Hepatocyte (in vitro differentiated cells): ENCODE data around the gene PLD2.

Experiments used
- CTCF ChIP-seq: fragments of 200-600 bp; sonication (generic); IDR thresholded peaks from 2 replicates; pipeline ENCODE4 v1.5.1; 2016; ENCODE audit warnings: antibody characterized with exemption, mild to moderate bottlenecking; ENCODE audit not compliant: poor library complexity
- EZH2 ChIP-seq: fragments of 200-600 bp; sonication (generic); IDR thresholded peaks from 2 replicates; pipeline ENCODE4 v1.6.1; 2016; ENCODE audit warnings: antibody characterized with exemption, mild to moderate bottlenecking, borderline replicate concordance
- EZH2phosphoT487 ChIP-seq: fragments of 200-600 bp; sonication (generic); IDR thresholded peaks from one replicate; pipeline ENCODE4 v1.6.1; 2018; ENCODE audit warnings: antibody characterized with exemption, mild to moderate bottlenecking, low read depth, moderate library complexity; ENCODE audit not compliant: unreplicated experiment, severe bottlenecking

GRCh38 chr17:4782652-4783051, 24.3 kb upstream of the PLD2 start:
- TF ChIP-seq CTCF (no peak), EZH2 (no peak), EZH2phosphoT487 (no peak)
